Progenitor cell of endocrine pancreas (in vitro differentiated cells): ENCODE measurements around the gene SRGAP1. TPM values are rescaled to one million over a fixed set of nuclear protein-coding genes. Genes with fewer than 3 reads are reported as not detected.

Experiments used
- DNase-seq: peaks from one replicate; pipeline ENCODE4 v3.0.0; 2021; ENCODE audit warnings: low spot score; ENCODE audit not compliant: unreplicated experiment
- H3K27ac Mint-ChIP-seq: 2 replicates; pipeline ENCODE4 v1.8.0; 2021; ENCODE audit warnings: mild to moderate bottlenecking, moderate library complexity, mixed read lengths
- H3K27me3 Mint-ChIP-seq: 2 replicates; pipeline ENCODE4 v1.8.0; 2021; ENCODE audit warnings: mixed read lengths
- H3K36me3 Mint-ChIP-seq: 2 replicates; pipeline ENCODE4 v1.8.0; 2022; ENCODE audit warnings: mixed read lengths; ENCODE audit not compliant: insufficient read depth
- H3K4me1 Mint-ChIP-seq: 2 replicates; pipeline ENCODE4 v1.8.0; 2021; ENCODE audit warnings: low read depth, mixed read lengths
- H3K4me3 Mint-ChIP-seq: 2 replicates; pipeline ENCODE4 v1.8.0; 2021; ENCODE audit warnings: low read depth, mild to moderate bottlenecking, moderate library complexity, mixed read lengths
- H3K9me3 Mint-ChIP-seq: 2 replicates; pipeline ENCODE4 v1.8.0; 2021; ENCODE audit warnings: low read depth, mixed read lengths
- CTCF ChIP-seq: fragments of 200-600 bp; sonication (generic); IDR thresholded peaks from one replicate; pipeline ENCODE4 v1.5.0; 2021; ENCODE audit warnings: antibody characterized with exemption, mild to moderate bottlenecking; ENCODE audit not compliant: unreplicated experiment
- total RNA-seq: library from RNA; stranded (reverse); gene quantifications from 2 replicates; pipeline ENCODE4 v1.2.1, GENCODE V29; 2021

SRGAP1 gene
- total RNA-seq, 1 donor from 2014 or later, result 23.1 TPM

- H3K27me3 Mint-ChIP-seq, result no peaks in the 10 kb centered on the region
- no peak for DNase-seq
- no peaks in the 10 kb centered on the region for H3K9me3 Mint-ChIP-seq
- no peaks in the 10 kb centered on the region for H3K36me3 Mint-ChIP-seq
- H3K4me1 Mint-ChIP-seq, result peaks cover 24% of the 10 kb centered on the region
- H3K4me3 Mint-ChIP-seq, result no peak overlapping the region
- H3K27ac Mint-ChIP-seq, result no peak overlapping the region
- TF ChIP-seq CTCF, result no peak
Observed at GRCh38 chr12:63977441-63977840, 132.9 kb downstream of the SRGAP1 start.

- Mint-ChIP-seq H3K4me1 (peaks cover 24% of the 10 kb centered on the region), H3K27me3 (no peaks in the 10 kb centered on the region), H3K4me3 (no peak overlapping the region), H3K27ac (no peak overlapping the region), H3K36me3 (no peaks in the 10 kb centered on the region), H3K9me3 (no peaks in the 10 kb centered on the region)
- TF ChIP-seq CTCF, result no peak
- no peak for DNase-seq
Observed at GRCh38 chr12:63978519-63978918, 134.0 kb downstream of the SRGAP1 start.

- Mint-ChIP-seq H3K27me3 (no peaks in the 10 kb centered on the region), H3K27ac (no peak overlapping the region), H3K36me3 (no peaks in the 10 kb centered on the region), H3K4me3 (no peak overlapping the region), H3K4me1 (peaks cover 15% of the 10 kb centered on the region), H3K9me3 (no peaks in the 10 kb centered on the region)
- no peak for DNase-seq
- TF ChIP-seq CTCF, result no peak
Observed at GRCh38 chr12:63980211-63980610, 135.7 kb downstream of the SRGAP1 start.

GRCh38 chr12:63981343-63981742, 136.8 kb downstream of the SRGAP1 start:
- no peak for TF ChIP-seq CTCF
- no peaks in the 10 kb centered on the region for H3K27me3 Mint-ChIP-seq
- H3K4me1 Mint-ChIP-seq, result peaks cover 13% of the 10 kb centered on the region
- H3K9me3 Mint-ChIP-seq, result no peaks in the 10 kb centered on the region
- no peak overlapping the region for H3K27ac Mint-ChIP-seq
- H3K36me3 Mint-ChIP-seq, result no peaks in the 10 kb centered on the region
- no peak overlapping the region for H3K4me3 Mint-ChIP-seq
- DNase-seq, result no peak

- Mint-ChIP-seq H3K9me3 (no peaks in the 10 kb centered on the region), H3K27ac (no peak overlapping the region), H3K27me3 (no peaks in the 10 kb centered on the region), H3K36me3 (peaks cover 1% of the 10 kb centered on the region), H3K4me3 (no peak overlapping the region), H3K4me1 (peaks cover 7% of the 10 kb centered on the region)
- DNase-seq, result no peak
- TF ChIP-seq CTCF, result no peak
Observed at GRCh38 chr12:63982604-63983295, 138.2 kb downstream of the SRGAP1 start.
